ENCODE measurements around the gene ADARB1.

ADARB1 gene

GRCh38 chr21:45255381-45256020 lies 181.1 kb downstream of the ADARB1 start:
- ChIA-PET CTCF (no interaction called here), POLR2A (no interaction called here)
- DNase-seq (ENCODE audit: low read depth, low spot score) = no peak
- no peak for TF ChIP-seq CTCF (IDR thresholded peaks at IDR 0.05; ENCODE audit: insufficient read depth, low read length, missing control alignments)
- H3K4me3 ChIP-seq (ENCODE audit: low read depth, low read length) = no peak overlapping the region

GRCh38 chr21:45256021-45256911 lies 181.9 kb downstream of the ADARB1 start:
- no peak for TF ChIP-seq CTCF (IDR thresholded peaks at IDR 0.05; ENCODE audit: insufficient read depth, low read length, missing control alignments)
- ChIA-PET POLR2A (no interaction called here), CTCF (no interaction called here)
- DNase-seq (ENCODE audit: low read depth, low spot score) = no peak
- H3K4me3 ChIP-seq (ENCODE audit: low read depth, low read length) = no peak overlapping the region

GRCh38 chr21:45256912-45257672 lies 182.7 kb downstream of the ADARB1 start:
- H3K4me3 ChIP-seq (ENCODE audit: low read depth, low read length) = no peak overlapping the region
- DNase-seq (ENCODE audit: low read depth, low spot score) = no peak
- TF ChIP-seq CTCF (IDR thresholded peaks at IDR 0.05; ENCODE audit: insufficient read depth, low read length, missing control alignments) = no peak
- CTCF ChIA-PET = interaction anchor here (1.3 kb wide), 1 partner anchor 117 kb away, joined by 5 read pairs; no protein-coding TSS in a partner anchor
- POLR2A ChIA-PET = interaction anchor here (1.0 kb wide), 1 partner anchor 31 kb away, joined by 3 read pairs; the partner anchor contains the start of gene POFUT2

- DNase-seq (ENCODE audit: low read depth, low spot score) = no peak
- CTCF ChIA-PET = interaction anchor here (0.8 to 2.8 kb wide), 5 partner anchors 32 to 308 kb away, joined by 3 to 11 read pairs (median 4); no protein-coding TSS in a partner anchor
These were observed 183.4 kb downstream of the ADARB1 start for GRCh38 chr21:45257673-45258341.

GRCh38 chr21:45258466-45258865 lies 184.1 kb downstream of the ADARB1 start:
- POLR2A ChIA-PET = no interaction called here
- DNase-seq (ENCODE audit: low read depth, low spot score) = no peak
- no peak for TF ChIP-seq CTCF (IDR thresholded peaks at IDR 0.05; ENCODE audit: insufficient read depth, low read length, missing control alignments)
- H3K4me3 ChIP-seq (ENCODE audit: low read depth, low read length) = no peak overlapping the region
- CTCF ChIA-PET = interaction anchor here (0.8 to 2.8 kb wide), 4 partner anchors 31 to 309 kb away, joined by 3 to 11 read pairs (median 4); no protein-coding TSS in a partner anchor

More at GRCh38 chr21:45257673-45258341, 183.4 kb downstream of the ADARB1 start:
- POLR2A ChIA-PET = interaction anchor here (1.0 kb wide), 1 partner anchor 30 kb away, joined by 3 read pairs; the partner anchor contains the start of gene POFUT2
- H3K4me3 ChIP-seq (ENCODE audit: low read depth, low read length) = no peak overlapping the region
- TF ChIP-seq CTCF (IDR thresholded peaks at IDR 0.05; ENCODE audit: insufficient read depth, low read length, missing control alignments) = no peak
